SIG-M5 treated with dmso at 0.1 percent for 504 hours (cell line): ENCODE data around the gene NUMBL.

Experiments
- DNase-seq: peaks from one replicate; lab custom pipeline; 2025; ENCODE audit not compliant: unreplicated experiment; lab: John Stamatoyannopoulos, UW

The NUMBL gene

GRCh38 chr19:40691421-40692211 lies 1.2 kb upstream of the NUMBL start:
- DNase-seq: no peak

GRCh38 chr19:40690693-40691420 lies 406 bp upstream of the NUMBL start:
- peak; percentile 76 for DNase-seq

GRCh38 chr19:40689339-40690049 lies 957 bp downstream of the NUMBL start:
- DNase-seq: no peak

- no peak for DNase-seq
Observed at GRCh38 chr19:40688987-40689338, 1.5 kb downstream of the NUMBL start.

GRCh38 chr19:40688309-40688708 lies 2.1 kb downstream of the NUMBL start:
- no peak for DNase-seq

GRCh38 chr19:40687525-40688016 lies 2.9 kb downstream of the NUMBL start:
- DNase-seq: no peak

- no peak for DNase-seq
Observed at GRCh38 chr19:40686882-40687524, 3.4 kb downstream of the NUMBL start.

GRCh38 chr19:40685563-40685962 lies 4.9 kb downstream of the NUMBL start:
- DNase-seq: no peak

- DNase-seq: no peak
Observed at GRCh38 chr19:40685016-40685526, 5.4 kb downstream of the NUMBL start.

- DNase-seq: no peak
Observed at GRCh38 chr19:40684280-40684679, 6.2 kb downstream of the NUMBL start.

GRCh38 chr19:40683437-40683836 lies 7.0 kb downstream of the NUMBL start:
- DNase-seq: no peak

GRCh38 chr19:40682431-40682964 lies 8.0 kb downstream of the NUMBL start:
- no peak for DNase-seq

- DNase-seq: no peak
Observed at GRCh38 chr19:40681039-40681438, 9.4 kb downstream of the NUMBL start.

GRCh38 chr19:40677156-40677555 lies 13.3 kb downstream of the NUMBL start:
- DNase-seq: no peak

GRCh38 chr19:40674291-40674690 lies 16.2 kb downstream of the NUMBL start:
- no peak for DNase-seq

- no peak for DNase-seq
Observed at GRCh38 chr19:40673397-40673796, 17.1 kb downstream of the NUMBL start.

GRCh38 chr19:40672573-40673299 lies 17.7 kb downstream of the NUMBL start:
- no peak for DNase-seq

- no peak for DNase-seq
Observed at GRCh38 chr19:40672038-40672437, 18.4 kb downstream of the NUMBL start.

GRCh38 chr19:40671404-40671803 lies 19.0 kb downstream of the NUMBL start:
- DNase-seq: no peak

GRCh38 chr19:40668991-40669614 lies 21.3 kb downstream of the NUMBL start:
- no peak for DNase-seq
